CD8-positive, alpha-beta memory T cell (primary cell): ENCODE measurements around the gene KCNG1. TPM values are rescaled to one million over a fixed set of nuclear protein-coding genes. Genes with fewer than 3 reads are reported as not detected.
A peak's percentile ranks its signal among the peaks of the same experiment; 100 is the strongest.
"Not testable (repeated sequence)": the region's sequence is repeated elsewhere in the genome, so short reads cannot be mapped to it uniquely, and the experiment has no call there.

Experiments used
- CTCF ChIA-PET: fragments of 350-600 bp; sonication (Branson Sonifier 250); formaldehyde crosslinking; loops from one replicate; lab custom pipeline; 2021; ENCODE audit warnings: antibody characterized with exemption; lab: Charles Lee
- POLR2A ChIA-PET: fragments of 350-600 bp; sonication (Branson Sonifier 250); formaldehyde crosslinking; loops from one replicate; lab custom pipeline; 2021; ENCODE audit warnings: antibody characterized with exemption; lab: Charles Lee
- DNase-seq, 5 donors: peaks; one replicate each; pipeline versions ENCODE4 v3.0.0 to v3.0.0-alpha.2; 2020 to 2022; ENCODE audit warnings: mixed read lengths in 1 of 5
- H3K27ac ChIP-seq: one replicate; pipeline ENCODE4 v1.7.0; 2013; ENCODE audit warnings: low read depth, mild to moderate bottlenecking, low read length, moderate library complexity
- H3K27me3 ChIP-seq: 2 replicates; pipeline ENCODE4 v1.7.0; 2013; ENCODE audit warnings: low read length, mild to moderate bottlenecking; ENCODE audit not compliant: insufficient read depth, poor library complexity, severe bottlenecking
- H3K36me3 ChIP-seq: 2 replicates; pipeline ENCODE4 v1.7.0; 2013; ENCODE audit warnings: mild to moderate bottlenecking, low read length, moderate library complexity; ENCODE audit not compliant: insufficient read depth
- H3K4me1 ChIP-seq: 2 replicates; pipeline ENCODE4 v1.7.0; 2013; ENCODE audit warnings: mild to moderate bottlenecking, low read length, moderate library complexity; ENCODE audit not compliant: insufficient read depth
- H3K4me3 ChIP-seq: 2 replicates; pipeline ENCODE4 v1.7.0; 2013; ENCODE audit warnings: mild to moderate bottlenecking, low read length
- H3K9me3 ChIP-seq: 2 replicates; pipeline ENCODE4 v1.7.0; 2013; ENCODE audit warnings: mild to moderate bottlenecking, low read length
- H3K27ac Mint-ChIP-seq, 8 donors: one replicate each; pipeline ENCODE4 v1.8.0; 2020 to 2021; ENCODE audit warnings: mixed read lengths in 8 of 8, mild to moderate bottlenecking in 6 of 8, inconsistent platforms in 3 of 8, moderate library complexity in 3 of 8
- H3K27me3 Mint-ChIP-seq, 2 donors: one replicate each; pipeline ENCODE4 v1.8.0; 2020 to 2021; ENCODE audit warnings: mixed read lengths in 2 of 2, mild to moderate bottlenecking in 1 of 2, moderate library complexity in 1 of 2
- H3K36me3 Mint-ChIP-seq, 3 donors: one replicate each; pipeline ENCODE4 v1.8.0; 2020 to 2021; ENCODE audit warnings: mixed read lengths in 3 of 3, inconsistent platforms in 1 of 3, mild to moderate bottlenecking in 1 of 3
- H3K4me1 Mint-ChIP-seq, 3 donors: one replicate each; pipeline ENCODE4 v1.8.0; 2020 to 2021; ENCODE audit warnings: mixed read lengths in 3 of 3, inconsistent platforms in 1 of 3, mild to moderate bottlenecking in 1 of 3
- H3K4me3 Mint-ChIP-seq, 7 donors: one replicate each; pipeline ENCODE4 v1.8.0; 2020 to 2021; ENCODE audit warnings: mixed read lengths in 7 of 7, mild to moderate bottlenecking in 6 of 7, moderate library complexity in 4 of 7, inconsistent platforms in 2 of 7
- H3K9me3 Mint-ChIP-seq, 5 donors: one replicate each; pipeline ENCODE4 v1.8.0; 2020 to 2022; ENCODE audit warnings: mixed read lengths in 5 of 5, mild to moderate bottlenecking in 3 of 5, moderate library complexity in 2 of 5, inconsistent platforms in 1 of 5
- polyA plus RNA-seq: library from polyadenylated mRNA; unstranded; fragments of 300-500 nt; fragmentation: Illumina TruSeq; gene quantifications from one replicate; pipeline ENCODE4 v1.2.3, GENCODE V29; 2021
- total RNA-seq, 2 experiments: library from RNA; stranded (reverse); gene quantifications; one replicate each; pipeline ENCODE4 v1.2.3, GENCODE V29; 2021

The KCNG1 gene
- total and polyA plus RNA-seq, 3 experiments from 2014 or later = 3.4 to 4.5 TPM; not detected in 1

DNA sequence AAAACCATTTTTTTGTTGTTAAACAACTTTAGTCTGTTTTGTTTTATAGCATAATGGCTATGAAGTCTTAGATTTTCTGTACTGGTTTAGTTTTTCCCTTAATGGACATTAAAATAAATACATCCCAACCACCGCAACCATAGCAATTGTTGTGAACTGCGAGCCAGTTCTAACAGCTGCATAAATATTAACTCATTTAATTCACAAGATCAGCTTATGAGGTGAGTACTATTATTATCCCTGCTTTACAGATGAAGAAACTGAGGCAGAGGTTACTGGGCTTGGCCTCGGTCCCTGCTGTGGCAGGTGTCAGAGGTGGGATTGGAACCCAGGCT lies 41.2 kb downstream of the KCNG1 start:
- Histone ChIP-seq H3K36me3 (no peaks in the 10 kb centered on the region), H3K4me3 (no peak overlapping the region), H3K27ac (no peak overlapping the region), H3K9me3 (no peaks in the 10 kb centered on the region), H3K27me3 (peaks cover 6% of the 10 kb centered on the region), H3K4me1 (peaks cover 4% of the 10 kb centered on the region)
- no peak for DNase-seq
- ChIA-PET POLR2A (no interaction called here), CTCF (interaction anchor here (0.7 to 2.8 kb wide), 20 partner anchors 8 to 644 kb away, joined by 3 to 20 read pairs (median 4); partner anchors contain the start of genes ADNP, BCAS4, DPM1 and MOCS3)
- H3K9me3 Mint-ChIP-seq = peaks cover 0 to 2% (median 0%) of the 10 kb centered on the region in 5 donors
- peaks cover 37 to 61% of the 10 kb centered on the region in 2 donors for H3K27me3 Mint-ChIP-seq
- H3K4me1 Mint-ChIP-seq = peaks cover 3 to 6% (median 4%) of the 10 kb centered on the region in 3 donors
- no peak overlapping the region for H3K27ac Mint-ChIP-seq
- no peak overlapping the region for H3K4me3 Mint-ChIP-seq
- no peaks in the 10 kb centered on the region for H3K36me3 Mint-ChIP-seq

DNA sequence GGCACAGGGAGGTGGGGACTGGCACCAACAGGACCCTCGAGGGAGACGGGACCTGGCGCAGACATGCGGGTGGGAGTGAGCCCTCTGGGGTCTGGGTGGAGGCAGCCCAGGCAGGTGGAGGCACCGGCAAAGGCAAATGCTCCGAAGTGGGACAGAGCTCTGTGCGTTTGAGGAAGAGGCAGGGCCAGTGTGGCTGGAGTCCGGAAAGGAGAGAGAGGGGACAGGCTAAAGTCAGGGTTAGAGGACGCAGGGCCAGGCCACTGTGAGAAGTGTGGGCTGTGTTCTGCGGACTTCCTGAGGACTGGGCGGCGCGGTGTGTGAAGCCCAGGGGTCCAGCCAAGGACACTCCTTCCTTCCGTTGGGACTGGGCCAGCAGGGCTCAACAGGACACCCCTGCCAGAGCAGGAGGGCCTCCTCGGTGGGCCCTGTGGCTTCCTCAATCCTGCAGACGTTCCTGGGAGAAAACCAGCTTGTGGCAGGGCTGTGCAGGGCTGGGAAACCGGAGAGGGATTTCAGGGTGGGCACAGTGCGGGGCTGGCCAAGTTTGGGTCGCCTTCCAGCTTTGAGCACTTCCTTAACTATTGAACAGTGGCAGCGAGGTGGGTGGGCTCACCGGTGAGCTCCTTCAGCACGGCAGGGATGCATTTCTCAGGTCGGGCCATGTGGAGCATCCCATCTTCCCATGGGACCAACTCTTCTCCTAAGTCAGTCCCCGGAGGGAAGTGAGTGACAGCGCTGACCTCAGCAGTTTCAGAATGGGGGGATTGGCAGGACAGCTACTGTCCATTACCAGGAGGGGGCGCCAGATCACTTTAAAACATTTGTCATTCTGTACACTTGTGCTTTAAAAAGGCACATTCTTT lies 41.8 kb downstream of the KCNG1 start:
- CTCF ChIA-PET = interaction anchor here (0.7 to 2.8 kb wide), 20 partner anchors 8 to 644 kb away, joined by 3 to 20 read pairs (median 4); partner anchors contain the start of genes ADNP, BCAS4, DPM1 and MOCS3
- Mint-ChIP-seq H3K9me3 (peaks cover 0 to 2% (median 0%) of the 10 kb centered on the region in 5 donors), H3K4me1 (peaks cover 3 to 6% (median 4%) of the 10 kb centered on the region in 3 donors), H3K27me3 (peaks cover 37 to 58% of the 10 kb centered on the region in 2 donors), H3K27ac (no peak overlapping the region), H3K36me3 (no peaks in the 10 kb centered on the region), H3K4me3 (no peak overlapping the region)
- H3K36me3 ChIP-seq = no peaks in the 10 kb centered on the region
- H3K4me1 ChIP-seq = peaks cover 4% of the 10 kb centered on the region
- no peak overlapping the region for H3K27ac ChIP-seq
- POLR2A ChIA-PET = no interaction called here
- no peak overlapping the region for H3K4me3 ChIP-seq
- peak; percentile 36 to 68 (median 54) for DNase-seq
- no peaks in the 10 kb centered on the region for H3K9me3 ChIP-seq
- H3K27me3 ChIP-seq = peaks cover 6% of the 10 kb centered on the region

DNA sequence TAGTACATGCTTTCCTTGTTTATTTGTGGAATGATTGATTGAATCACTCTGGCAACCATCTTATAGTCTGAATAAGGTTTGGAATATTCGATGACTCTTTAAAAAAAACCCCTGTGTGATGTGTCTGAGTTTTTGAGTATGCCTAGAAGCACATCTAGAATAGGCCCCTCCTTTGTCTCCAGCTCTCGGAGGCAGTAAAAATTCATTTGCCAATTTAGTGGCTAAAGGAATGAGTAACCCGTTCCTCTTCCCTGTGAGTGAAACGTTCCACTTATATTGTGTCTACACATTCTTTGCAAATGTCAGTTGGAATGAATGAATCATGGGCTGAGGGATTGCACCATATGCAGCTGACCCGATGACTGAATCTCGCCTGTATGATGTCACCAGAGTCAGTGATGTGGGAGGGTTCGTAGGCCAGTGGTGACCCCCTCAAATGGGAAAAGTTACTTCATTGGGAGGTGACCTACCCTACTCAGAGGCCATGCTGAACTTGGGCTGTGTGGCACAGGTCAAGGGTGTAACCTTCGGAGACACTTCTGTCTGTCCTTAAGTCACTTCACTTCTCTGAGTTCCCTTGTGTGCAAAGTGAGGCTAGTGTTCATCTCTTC lies 42.7 kb downstream of the KCNG1 start:
- Histone ChIP-seq H3K27me3 (peaks cover 6% of the 10 kb centered on the region), H3K27ac (no peak overlapping the region), H3K4me1 (peaks cover 4% of the 10 kb centered on the region), H3K4me3 (no peak overlapping the region), H3K36me3 (no peaks in the 10 kb centered on the region), H3K9me3 (no peaks in the 10 kb centered on the region)
- peaks cover 3 to 6% (median 4%) of the 10 kb centered on the region in 3 donors for H3K4me1 Mint-ChIP-seq
- no peak for DNase-seq
- CTCF ChIA-PET = interaction anchor here (1.1 to 2.8 kb wide), 5 partner anchors 11 to 328 kb away, joined by 4 to 20 read pairs (median 5); partner anchors contain the start of gene BCAS4
- H3K9me3 Mint-ChIP-seq = peaks cover 0 to 2% (median 0%) of the 10 kb centered on the region in 5 donors
- no peak overlapping the region for H3K27ac Mint-ChIP-seq
- H3K27me3 Mint-ChIP-seq = peaks cover 36 to 62% of the 10 kb centered on the region in 2 donors
- no peaks in the 10 kb centered on the region for H3K36me3 Mint-ChIP-seq
- H3K4me3 Mint-ChIP-seq = no peak overlapping the region
- POLR2A ChIA-PET = no interaction called here

DNA sequence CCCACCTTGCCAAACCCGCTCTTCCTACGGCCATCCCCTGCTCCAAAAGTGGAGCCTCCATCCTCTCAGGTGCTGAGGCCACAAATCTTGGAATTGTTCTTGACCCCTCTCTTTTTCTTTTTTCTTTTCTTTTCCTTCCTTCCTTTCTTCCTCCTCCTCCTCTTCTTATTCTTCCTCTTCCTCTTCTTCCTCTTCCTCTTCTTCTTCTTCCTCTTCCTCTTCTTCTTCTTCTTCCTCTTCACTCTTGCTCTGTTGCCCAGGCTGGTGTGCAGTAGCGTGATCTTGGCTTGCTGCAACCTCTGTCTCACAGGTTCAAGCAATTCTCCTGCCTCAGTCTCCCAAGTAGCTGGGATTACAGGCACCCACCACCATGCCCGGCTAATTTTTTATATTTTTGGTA lies 44.4 kb downstream of the KCNG1 start:
- peak overlapping the region in 1 of 8 donors; percentile 9 for H3K27ac Mint-ChIP-seq
- H3K9me3 Mint-ChIP-seq, H3K27me3 ChIP-seq, H3K4me3 ChIP-seq, H3K27ac ChIP-seq, H3K4me1 Mint-ChIP-seq, H3K4me1 ChIP-seq, H3K36me3 ChIP-seq, H3K36me3 Mint-ChIP-seq, H3K4me3 Mint-ChIP-seq, DNase-seq, H3K9me3 ChIP-seq, POLR2A ChIA-PET: not testable (repeated sequence)
- CTCF ChIA-PET = interaction anchor here (0.9 kb wide), 1 partner anchor 324 kb away, joined by 3 read pairs; no protein-coding TSS in a partner anchor
- H3K27me3 Mint-ChIP-seq = peaks cover 26 to 55% of the 10 kb centered on the region in 2 donors

DNA sequence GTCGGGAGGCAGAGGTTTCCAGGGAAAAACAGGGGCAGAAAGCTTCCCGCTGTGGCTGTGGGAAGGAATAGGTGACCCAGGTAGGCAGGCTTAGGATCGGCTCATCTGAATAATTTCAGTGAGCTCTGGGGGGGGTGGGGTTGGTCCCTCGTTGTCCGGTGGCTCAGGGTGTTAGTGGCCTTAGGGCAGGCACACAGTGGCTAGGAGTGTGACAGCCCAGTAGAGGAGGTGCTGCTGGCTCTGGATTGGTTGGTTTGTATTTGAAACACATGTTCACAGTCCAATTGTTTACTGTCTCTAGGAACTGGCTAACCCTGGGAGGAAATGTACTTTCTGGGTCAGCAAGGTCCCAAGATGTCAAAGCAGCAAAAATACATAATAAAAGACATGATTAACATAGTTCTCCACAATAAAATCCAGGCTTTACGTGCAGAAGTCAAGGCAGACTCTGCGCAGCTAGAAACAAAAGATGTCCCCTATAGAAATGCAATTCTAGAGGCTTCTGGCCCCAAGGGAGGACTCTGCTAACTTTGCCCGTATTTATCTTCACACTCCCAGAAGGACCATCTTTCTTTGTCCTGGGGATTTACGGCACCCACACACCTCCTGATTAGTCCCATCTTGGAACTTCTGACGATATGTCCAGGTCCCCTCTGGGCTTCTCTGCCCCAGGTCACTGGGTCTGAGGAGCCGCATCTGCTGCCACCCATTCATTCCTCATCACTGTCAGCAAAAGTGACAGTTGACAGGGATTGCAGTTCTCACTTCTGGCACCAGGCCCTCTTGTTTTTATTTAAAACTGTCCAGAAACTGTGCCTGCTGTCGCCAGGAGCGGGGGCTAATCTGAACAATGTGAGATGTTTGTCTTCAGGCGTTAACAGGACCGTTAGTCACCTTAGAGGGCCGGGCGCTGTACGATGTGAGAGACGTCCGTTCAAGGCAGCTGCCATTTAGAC lies 45.6 kb downstream of the KCNG1 start:
- CTCF ChIA-PET = interaction anchor here (1.0 kb wide), 1 partner anchor 10 kb away, joined by 3 read pairs; no protein-coding TSS in a partner anchor
- Histone ChIP-seq H3K27ac (no peak overlapping the region), H3K36me3 (no peaks in the 10 kb centered on the region), H3K9me3 (no peaks in the 10 kb centered on the region), H3K27me3 (peaks cover 3% of the 10 kb centered on the region), H3K4me1 (peaks cover 4% of the 10 kb centered on the region), H3K4me3 (no peak overlapping the region)
- Mint-ChIP-seq H3K4me1 (peaks cover 3 to 6% (median 4%) of the 10 kb centered on the region in 3 donors), H3K27ac (peak overlapping the region in 1 of 8 donors; percentile 39), H3K27me3 (peaks cover 23 to 49% of the 10 kb centered on the region in 2 donors), H3K36me3 (no peaks in the 10 kb centered on the region), H3K4me3 (no peak overlapping the region), H3K9me3 (peaks cover 0 to 2% (median 0%) of the 10 kb centered on the region in 5 donors)
- POLR2A ChIA-PET = no interaction called here
- DNase-seq = no peak

DNA sequence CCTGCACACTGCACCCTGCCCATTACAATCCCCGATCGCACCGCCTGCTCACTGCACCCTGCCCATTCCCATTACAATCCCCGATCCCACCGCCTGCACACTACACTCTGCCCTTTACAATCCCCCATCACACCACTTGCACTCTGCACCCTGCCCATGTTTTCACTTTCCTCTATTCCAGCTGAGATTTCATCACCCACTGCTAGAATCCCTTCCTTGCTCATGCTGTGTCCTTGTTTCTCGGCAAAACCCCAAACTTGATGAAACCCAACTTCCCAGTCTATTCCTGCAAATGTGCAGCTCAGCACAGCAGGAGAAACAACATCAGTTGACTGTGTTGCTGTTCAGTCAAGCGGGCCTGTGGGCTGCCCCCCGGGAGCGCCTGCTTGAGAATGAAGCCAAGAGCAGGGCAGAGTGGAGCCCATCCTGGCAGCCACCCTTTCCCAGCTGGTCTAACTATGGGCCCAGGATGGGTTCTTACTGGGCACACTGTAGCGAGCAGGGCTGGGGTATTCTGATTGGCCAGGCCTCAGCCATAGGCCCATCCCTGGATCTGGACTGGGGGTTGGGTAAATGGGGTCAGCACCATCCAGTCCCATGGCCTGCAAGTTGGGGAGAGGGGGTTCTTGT lies 47.1 kb downstream of the KCNG1 start:
- H3K4me1 ChIP-seq = no peaks in the 10 kb centered on the region
- Mint-ChIP-seq H3K27me3 (peaks cover 18 to 48% of the 10 kb centered on the region in 2 donors), H3K27ac (no peak overlapping the region), H3K9me3 (peaks cover 0 to 2% (median 0%) of the 10 kb centered on the region in 5 donors), H3K4me1 (peaks cover 0 to 2% (median 0%) of the 10 kb centered on the region in 3 donors), H3K36me3 (no peaks in the 10 kb centered on the region), H3K4me3 (no peak overlapping the region)
- ChIA-PET CTCF (interaction anchor here (0.9 to 1.0 kb wide), 2 partner anchors 12 to 13 kb away, joined by 3 to 4 read pairs; no protein-coding TSS in a partner anchor), POLR2A (no interaction called here)
- peaks cover 3% of the 10 kb centered on the region for H3K27me3 ChIP-seq
- no peaks in the 10 kb centered on the region for H3K36me3 ChIP-seq
- no peak for DNase-seq
- no peak overlapping the region for H3K4me3 ChIP-seq
- H3K27ac ChIP-seq = no peak overlapping the region
- H3K9me3 ChIP-seq = no peaks in the 10 kb centered on the region

DNA sequence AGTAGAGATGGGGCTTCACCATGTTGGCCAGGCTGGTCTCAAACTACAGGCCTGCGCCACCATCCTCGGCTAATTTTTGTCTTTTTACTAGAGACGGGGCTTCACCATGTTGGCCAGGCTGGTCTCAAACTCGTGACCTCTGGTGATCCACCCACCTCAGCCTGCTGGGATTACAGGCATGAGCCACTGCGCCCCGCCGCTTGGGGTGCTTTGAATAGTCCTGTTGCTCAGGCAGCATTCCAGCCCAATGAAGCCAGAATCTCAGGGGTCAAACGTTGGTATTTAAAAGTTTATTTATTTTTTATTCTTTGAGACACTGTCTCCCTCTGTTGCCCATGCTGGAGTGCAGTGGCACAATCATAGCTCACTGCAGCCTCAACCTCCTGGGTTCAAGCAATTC lies 53.0 kb downstream of the KCNG1 start:
- H3K27ac Mint-ChIP-seq = peak overlapping the region in 1 of 8 donors; percentile 33
- DNase-seq = no peak
- H3K9me3 Mint-ChIP-seq = no peaks in the 10 kb centered on the region
- H3K36me3 ChIP-seq = no peaks in the 10 kb centered on the region
- H3K27ac ChIP-seq = no peak overlapping the region
- H3K4me1 Mint-ChIP-seq = no peaks in the 10 kb centered on the region
- H3K36me3 Mint-ChIP-seq = no peaks in the 10 kb centered on the region
- H3K27me3 Mint-ChIP-seq = peaks cover 4 to 12% of the 10 kb centered on the region in 2 donors
- no peaks in the 10 kb centered on the region for H3K4me1 ChIP-seq
- no peak overlapping the region for H3K4me3 Mint-ChIP-seq
- ChIA-PET CTCF (no interaction called here), POLR2A (interaction anchor here (0.7 kb wide), 1 partner anchor 85 kb away, joined by 3 read pairs; no protein-coding TSS in a partner anchor)
- no peaks in the 10 kb centered on the region for H3K27me3 ChIP-seq
- H3K9me3 ChIP-seq = no peaks in the 10 kb centered on the region
- H3K4me3 ChIP-seq = no peak overlapping the region
